HG03039 (cell line): ENCODE measurements around the gene HNRNPUL1.
A peak's percentile ranks its signal among the peaks of the same experiment; 100 is the strongest.

Source experiments
- ATAC-seq: cut with Tn5 transposase; IDR thresholded peaks from one replicate; pipeline ENCODE4 v1.9.1; 2021; ENCODE audit warnings: mild to moderate bottlenecking, moderate library complexity; ENCODE audit not compliant: unreplicated experiment

HNRNPUL1 gene

DNA sequence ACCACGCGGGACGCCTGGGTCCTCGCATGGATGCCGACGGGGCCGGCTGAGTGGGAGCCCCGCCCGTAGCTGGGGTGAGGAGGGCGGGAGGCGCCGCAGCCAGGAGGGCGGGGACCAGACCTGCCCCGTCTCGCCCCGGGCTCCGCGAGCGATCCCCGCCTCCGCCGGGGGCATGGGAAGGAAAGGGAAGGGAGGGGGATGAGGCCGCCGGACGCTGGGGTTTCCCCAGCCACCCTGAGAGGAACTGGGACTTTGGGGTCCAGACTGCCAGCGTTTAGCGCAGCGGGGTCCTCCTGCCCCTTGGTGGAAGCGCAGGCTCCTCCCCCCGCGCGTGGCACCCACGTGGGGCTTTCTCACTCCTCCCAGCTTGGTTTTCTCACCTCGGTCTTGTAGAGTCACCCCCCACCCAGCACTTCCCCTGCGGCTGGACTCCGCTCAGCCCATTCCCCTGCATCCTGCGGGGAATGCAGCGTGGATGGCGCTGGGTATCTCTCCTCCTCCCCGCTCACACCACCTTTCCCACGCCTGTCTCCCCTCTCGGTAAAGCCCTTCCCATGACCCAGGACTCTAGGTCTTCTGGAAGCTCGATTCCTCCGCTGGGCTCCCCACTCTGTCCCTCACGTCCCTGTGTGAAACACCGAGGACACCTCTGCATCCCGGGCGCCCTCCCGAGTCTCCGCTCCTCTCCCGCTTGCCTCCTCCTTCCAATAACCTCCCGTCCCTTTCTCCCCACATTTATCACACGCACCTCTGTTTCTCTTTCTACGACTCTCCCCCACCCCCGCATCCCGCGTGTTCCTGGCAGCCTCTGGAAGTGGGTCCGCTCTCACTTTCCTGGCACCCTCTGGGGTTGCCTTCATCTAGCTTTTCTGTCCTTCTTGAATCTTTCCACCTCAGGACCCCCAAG, 87.4 kb downstream of the HNRNPUL1 start:
- no peak for ATAC-seq

DNA sequence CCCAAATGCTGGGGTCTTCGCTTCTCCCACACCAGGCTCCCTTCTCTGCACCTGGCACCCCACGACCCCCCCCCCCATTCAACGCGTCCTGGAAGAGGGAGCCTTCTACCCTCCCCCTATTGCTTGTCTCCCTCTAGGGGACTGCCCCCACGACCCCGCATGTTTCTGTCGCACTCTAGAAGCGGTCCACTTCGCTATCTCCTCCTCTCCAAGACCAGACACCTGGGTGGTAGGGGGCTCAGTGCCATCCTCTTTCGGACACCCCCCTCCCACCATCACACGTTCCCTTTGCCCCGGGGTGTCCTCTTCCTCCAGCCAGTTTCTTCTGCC, 88.1 kb downstream of the HNRNPUL1 start:
- no peak for ATAC-seq

DNA sequence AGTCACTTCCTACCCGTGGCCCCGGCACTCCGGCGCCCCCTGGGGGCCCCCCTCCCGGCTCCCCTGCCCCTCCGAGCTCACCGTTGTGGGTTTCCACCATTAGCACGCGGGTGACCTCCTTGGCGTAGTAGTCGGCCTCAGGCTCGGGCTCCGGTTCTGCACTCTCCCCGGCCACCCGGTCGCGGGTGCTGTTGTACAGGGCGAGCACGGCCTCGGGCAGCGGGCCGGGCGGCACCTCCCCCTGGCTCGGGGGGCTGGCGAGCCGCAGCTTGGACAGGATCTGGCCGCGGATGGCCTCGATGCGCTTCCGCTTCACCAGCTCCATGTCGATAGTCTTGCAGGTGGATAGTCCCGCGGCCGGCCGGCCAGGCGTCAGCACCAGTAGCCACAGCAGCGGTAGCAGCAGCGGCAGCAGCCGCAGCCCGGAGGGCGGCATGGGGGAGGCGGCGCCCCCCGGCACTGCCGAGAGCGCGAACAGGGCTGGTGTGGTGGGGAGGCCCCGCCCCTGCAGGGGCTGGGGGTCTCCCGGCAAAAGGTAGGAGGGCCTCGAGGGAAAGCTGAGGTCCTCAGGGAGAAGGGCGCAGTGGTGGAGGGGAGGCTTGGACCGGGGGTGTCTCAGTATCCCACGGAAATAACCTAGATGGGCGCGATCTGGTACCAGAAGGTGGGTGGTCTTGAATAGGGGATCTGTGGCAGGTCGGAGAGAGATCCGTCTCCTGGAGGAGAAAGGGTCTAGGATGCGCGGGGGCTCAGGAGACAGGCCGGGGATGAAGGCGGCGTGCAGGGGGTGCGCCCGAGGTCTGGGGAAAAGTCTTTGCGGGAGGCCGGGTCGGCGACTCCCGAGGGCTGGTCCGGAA, 88.7 kb downstream of the HNRNPUL1 start:
- ATAC-seq = no peak

DNA sequence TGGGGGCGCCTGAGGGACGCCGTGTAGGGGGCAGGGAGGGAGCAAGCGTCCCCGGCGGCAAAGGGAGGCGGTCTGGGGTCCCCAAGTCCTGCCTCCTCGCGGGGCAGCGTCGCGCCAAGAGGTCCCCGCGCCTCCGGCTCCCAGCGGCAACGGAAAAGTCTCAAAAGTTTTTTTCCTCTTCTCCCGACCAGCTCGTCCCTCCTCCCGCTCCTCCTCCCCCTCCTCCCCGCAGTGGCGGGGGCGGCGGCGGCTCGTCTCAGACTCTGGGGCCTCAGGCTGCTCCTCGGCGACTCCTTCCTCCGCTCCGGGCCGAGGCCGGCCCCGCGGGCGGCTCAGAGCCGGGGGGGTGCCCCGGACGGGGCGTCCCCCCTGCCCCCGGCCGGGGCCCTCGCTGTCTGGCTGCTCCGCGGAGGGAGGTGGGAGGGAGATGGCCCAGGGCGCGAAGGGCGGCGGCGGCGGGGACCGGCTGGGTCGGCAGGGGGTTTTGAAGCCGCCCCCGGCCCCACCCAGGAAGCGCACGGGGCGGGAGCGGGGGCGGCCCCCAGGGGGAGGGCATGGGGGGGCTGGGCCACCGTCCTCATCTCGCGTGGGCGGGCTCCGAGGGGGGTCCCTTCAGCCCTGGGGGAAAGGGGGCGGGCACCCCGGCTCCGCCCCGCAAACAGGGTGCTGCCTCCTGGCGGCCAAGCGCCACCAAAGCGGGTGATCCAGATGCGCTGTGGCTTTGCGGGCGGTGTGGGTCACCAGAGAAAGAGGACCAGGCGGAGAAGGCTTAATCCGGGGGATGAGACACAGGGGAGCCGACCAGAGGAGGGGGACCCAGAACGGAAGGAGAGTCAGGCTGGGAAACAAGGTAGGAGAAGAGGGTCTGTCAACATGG, 89.5 kb downstream of the HNRNPUL1 start, which contains the start of gene TGFB1:
TGFB1 (minus strand) TSS at position 457 of the 877 bp plus-strand sequence. CDS start 878 bp downstream, outside the sequence.
- peak; percentile 46 for ATAC-seq

DNA sequence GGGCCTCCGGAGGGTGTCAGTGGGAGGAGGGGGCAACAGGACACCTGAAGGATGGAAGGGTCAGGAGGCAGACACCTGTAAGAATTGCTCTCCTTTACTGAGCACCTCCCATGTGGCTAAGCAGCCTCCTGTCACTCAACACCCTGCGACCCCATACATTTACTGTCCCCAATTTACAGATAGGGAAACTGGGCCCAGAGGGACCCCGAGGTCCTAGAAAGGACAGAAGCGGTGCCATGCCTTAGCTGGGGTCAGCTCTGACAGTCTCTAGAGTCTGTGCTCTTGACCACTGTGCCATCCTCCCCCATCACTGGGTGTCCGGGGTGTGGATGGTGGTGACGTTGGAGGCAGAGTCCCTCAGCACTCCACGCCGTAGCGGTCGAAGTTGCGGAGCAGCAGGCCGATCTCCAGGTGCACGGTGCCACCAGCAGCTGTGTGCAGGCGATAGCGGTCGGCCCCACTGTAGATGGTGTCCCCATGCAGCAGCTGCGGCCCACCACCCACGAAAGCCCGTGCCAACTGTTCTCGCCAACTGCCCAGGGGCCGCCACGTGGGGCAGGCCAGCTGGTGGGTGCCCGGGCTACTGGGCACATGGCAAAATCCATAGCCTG, 90.3 kb downstream of the HNRNPUL1 start:
- no peak for ATAC-seq

DNA sequence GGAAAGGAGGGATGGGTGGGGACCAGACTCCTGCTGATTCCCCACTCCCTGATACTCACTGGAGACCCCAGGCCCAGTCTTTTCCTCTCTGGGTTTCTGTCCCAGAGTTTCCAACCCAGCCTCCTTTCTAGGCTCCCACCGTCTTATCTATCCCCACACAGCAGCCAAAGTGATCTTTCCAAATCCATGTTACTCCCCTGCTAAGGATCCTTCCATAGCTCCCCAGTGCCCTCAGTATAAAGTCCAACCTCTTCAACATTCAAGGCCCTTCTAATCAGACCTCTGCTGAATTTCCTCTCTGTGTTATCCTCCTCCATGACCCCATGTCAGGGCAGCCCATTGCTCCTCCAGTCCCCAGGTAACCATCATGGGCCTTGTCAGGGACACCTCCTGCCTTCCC, 90.9 kb downstream of the HNRNPUL1 start:
- no peak for ATAC-seq

DNA sequence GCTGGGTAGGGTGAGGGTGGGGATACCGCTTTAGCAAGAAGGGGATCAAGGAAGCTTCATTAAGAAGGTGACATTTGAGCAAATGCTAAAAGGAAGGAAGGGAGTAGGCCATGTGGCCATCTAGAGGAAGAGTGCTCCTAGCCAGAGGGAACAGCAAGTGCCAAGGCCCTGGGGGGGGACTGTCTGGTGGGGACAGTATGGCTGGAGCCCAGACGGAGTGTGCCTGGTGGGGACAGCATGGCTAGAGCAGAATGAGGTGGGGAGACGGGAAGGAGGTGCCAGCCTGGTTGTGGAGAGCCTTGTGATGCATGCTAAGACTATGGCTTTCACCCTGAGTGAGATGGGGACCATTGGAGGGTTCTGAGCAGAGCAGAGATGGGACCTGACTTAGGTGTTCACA, 91.6 kb downstream of the HNRNPUL1 start:
- ATAC-seq = no peak

DNA sequence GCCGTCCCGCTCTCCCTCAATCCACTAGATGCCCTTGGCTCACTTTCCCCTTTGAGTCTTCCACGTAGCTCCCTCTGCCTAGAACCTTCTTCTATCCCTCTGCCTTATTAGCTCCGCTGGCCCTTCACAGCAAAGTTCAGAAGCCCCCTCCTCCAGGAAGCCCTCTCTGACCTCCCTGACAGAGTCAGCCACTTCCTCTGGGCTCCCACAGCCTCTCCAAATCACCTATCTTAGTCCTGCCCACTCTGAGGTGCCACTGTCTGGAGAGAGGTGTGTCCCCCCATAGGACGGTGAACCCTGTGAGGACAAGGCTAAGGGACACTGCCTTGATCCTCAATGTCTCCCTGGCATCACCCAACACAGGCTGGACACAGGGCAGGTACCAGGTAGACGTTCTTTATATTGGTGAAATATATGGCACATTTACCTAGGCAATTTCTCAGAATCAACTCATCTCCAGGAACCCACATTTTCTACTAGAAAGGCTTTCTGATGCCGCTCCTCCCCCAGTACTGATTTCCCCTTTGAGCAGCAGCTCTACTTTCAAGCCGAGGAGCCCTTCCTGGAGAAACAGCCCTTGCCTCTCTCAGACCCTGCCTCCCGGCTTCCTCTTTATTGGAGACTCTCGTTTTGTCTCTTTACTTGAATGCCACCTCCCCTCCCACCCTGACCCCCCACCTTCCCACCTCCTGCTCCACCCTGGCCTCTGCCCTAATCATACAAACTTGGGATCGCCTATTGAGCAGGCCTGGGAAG, 93.0 kb downstream of the HNRNPUL1 start:
- no peak for ATAC-seq
